GM03348 (cell line): ENCODE data around the gene HEBP2.
"Not testable (repeated sequence)": the region's sequence is repeated elsewhere in the genome, so short reads cannot be mapped to it uniquely, and the experiment has no call there.

ENCODE experiments used
- DNase-seq: peaks from one replicate; pipeline ENCODE4 v3.0.0; 2012; ENCODE audit warnings: low spot score

Gene HEBP2, protein sequence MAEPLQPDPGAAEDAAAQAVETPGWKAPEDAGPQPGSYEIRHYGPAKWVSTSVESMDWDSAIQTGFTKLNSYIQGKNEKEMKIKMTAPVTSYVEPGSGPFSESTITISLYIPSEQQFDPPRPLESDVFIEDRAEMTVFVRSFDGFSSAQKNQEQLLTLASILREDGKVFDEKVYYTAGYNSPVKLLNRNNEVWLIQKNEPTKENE

DNA sequence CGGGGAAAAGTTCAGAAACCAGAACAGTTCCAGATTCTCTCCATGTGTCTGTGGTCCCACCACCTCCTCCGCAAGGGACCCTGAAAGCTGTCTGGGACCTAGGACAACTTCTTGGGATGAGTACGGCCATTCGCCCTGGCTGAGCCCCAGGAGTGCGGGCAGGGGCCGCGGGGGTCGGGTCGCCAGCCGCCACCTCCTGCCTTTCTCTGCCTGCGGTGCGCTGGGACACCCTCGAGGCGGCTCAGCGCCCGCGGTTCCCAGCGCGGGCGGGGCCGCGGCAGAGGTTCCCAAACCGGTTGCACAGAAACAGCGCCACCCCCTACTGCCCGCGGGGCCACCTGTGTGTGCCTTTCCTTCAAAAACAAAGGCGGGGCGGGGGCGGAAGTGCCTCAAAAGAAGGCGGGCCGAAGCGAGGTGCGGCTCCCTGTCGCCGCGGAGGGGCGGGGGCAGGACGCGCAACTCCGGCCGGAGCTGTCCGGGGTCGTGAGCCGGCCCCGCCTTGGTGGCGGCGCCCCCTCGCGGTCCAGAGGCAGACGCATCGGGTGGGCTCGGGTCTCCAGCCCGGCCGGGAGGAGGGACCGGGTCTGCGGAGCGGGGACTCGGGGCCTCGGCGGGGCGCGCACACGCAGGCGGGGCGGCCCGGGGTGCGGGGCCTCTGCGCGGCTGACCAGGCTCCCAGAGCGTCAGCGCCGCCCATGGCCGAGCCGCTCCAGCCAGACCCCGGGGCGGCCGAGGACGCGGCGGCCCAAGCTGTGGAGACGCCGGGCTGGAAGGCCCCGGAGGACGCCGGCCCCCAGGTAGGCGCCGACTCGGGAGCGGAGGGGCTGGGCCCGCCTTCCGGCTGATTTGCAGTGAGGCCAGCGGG, at the start of gene HEBP2:
TSS of gene HEBP2 (plus strand) at position 423 of the 865 bp plus-strand sequence. CDS start at position 696, 273 bp downstream.
- peak; percentile 95 for DNase-seq

DNA sequence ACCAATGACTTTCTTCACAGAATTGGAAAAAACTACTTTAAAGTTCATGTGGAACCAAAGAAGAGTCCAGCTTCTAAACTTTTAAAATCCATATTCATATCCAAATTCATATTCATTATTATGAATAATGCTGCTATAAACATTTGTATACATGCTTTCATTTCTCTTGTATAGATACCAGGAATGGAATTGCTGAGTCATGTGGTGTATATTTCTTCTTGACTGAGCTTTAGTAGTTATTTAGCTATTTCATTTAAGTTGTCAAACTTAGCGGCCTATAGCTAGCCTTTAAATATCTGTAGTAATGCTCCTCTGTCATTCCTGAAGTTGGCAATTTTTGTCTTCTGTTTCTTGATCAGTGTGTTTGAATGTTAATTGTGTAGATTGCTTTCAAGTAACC, 46.1 kb upstream of the HEBP2 start:
- no peak for DNase-seq

DNA sequence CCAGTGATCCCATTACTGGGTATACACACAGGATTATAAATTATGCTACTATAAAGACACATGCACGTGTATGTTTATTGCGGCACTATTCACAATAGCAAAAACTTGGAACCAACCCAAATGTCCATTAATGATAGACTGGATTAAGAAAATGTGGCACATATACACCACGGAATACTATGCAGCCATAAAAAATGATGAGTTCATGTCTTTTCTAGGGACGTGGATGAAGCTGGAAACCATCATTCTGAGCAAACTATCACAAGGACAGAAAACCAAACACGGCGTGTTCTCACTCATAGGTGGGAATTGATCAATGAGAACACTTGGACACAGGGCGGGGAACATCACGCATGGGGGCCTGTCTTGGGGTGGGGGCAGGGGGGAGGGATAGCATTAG, 35.3 kb upstream of the HEBP2 start:
- DNase-seq: not testable (repeated sequence)

DNA sequence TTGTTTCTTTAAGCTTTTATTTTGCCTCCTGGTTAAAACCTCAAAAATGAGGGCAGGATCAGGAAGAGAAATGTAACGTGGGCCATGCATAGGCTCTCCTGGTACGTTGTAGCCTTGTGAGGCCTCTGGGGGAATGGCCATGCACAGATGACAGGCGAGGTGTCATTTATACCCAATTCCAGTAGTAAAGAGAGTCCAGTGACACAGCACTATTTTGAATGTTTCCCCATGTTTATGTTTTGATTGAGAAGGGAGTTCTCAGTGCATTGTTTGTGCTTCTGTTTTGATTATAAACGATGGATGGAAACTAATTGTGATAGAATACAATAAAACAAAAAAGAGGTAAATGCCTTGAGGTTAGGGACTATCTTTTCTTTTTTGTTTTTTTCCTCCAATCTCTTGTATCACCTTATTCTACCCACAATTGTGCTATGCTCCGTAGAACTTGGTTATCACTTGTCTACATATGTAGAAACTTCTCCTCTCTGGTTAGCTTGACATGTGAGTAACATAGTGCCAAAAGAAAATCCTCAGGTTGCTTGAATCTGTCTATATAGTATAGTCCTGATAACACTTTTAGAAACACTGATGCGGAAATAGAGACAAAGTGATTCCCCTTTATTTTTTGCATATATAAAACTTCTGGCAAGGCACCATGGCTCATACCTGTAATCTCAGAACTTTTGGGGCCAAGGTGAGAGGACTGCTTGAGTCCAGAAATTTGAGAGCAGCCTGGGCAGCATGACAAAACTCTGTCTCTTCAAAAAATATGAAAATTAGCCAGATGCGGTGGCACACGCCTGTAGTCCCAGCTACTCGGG, 33.2 kb upstream of the HEBP2 start:
- no peak for DNase-seq

DNA sequence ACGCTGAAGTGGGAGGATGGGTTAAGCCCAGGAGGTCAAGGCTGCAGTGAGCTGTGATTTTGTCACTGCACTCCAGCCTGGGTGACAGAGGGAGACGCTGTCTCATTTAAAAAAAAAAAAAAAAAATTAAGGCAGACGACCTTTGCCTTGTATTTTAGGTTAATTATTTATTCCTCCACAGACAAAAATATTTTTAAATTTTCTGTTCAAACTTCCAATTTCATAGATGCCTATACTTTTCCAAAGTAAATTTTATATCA, 32.6 kb upstream of the HEBP2 start:
- no peak for DNase-seq

DNA sequence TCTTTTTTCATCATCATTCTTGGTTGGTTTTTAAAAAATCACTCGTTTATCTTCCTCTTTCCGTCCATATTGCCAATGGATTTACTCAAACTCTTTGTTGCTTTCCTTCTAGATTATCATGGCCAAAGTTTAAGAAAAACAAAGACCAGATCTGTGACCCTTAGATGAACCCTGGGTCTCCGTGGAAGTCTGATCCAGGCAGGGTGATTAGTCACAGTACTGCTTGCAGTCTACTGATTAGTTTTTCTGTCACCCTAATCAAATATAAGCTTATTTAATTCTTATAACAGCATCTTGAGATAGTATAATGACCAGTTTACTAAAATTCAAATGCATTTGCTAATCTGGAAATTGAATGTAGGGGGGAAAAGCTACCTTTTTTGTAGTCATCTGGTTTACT, 32.3 kb upstream of the HEBP2 start:
- DNase-seq: no peak

DNA sequence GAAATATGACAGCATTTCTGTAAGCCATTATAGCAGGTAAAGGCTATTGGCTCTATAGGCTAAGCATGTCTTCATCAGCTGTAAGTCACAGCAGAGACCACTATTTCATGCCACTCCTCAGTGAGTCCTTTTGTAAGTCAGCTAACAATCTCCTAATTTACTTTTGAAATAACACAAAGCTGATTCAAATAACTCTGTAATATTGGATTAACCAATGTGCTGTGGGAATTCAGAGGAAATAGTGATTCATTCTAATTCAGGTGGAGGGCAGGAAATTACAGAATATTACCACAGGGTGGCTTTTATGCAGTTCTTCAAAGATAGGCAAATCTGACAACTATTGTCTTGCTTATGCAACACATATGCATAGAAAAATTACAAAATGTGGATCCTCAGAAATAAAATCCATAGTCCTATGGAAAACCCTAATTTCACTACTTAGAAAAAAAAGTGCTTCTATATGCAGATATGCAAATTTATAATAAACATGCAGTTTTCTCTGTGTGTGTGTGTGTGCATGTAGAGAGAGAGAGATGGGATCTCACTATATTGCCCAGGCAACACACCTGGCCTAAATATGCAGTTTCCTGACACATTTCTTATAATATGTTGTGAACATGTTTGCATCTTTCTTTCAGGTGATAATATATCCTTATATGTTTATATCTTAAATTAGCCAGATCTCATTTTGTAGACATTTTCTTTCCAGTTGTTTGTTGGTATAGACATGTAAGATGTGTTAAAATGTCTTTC, 31.1 kb upstream of the HEBP2 start:
- peak; percentile 5 for DNase-seq

DNA sequence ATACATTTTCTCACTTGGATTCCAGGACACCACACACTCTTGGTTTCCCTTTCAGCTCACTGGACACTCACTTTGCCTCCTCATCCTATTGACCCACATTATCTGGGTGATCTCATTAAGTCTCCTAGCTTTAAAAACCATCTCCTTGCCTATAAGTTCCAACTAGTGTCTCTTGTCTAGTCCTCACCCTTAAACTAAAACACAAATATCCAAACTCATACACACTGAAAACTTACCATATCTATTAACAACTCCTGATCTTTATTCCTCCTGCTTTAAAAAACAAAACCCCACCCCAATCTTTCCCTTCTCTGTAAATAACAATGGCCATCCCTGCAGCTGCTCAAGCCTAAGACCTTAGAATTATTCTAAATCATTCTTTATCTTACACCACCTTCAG, 29.8 kb upstream of the HEBP2 start:
- DNase-seq: no peak

DNA sequence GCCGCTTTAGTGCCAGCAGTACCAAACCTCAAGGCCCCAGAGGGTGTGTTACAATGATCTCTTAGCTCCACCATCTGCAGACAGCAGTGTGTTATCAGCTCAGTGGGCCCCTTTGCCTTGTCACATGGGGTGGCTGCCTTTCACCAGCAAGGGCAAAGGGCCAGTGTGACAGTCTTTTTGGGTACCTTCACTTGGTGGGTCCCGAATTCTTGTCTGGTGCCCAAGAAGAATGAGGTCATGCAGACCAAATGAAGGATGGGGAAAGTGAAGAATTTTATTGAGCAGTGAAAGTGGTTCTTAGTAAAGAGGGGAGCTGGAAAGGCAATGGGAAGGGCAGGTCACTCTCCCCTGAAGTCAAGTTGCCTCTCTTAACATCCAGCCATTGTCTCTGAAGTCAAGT, 29.2 kb upstream of the HEBP2 start:
- no peak for DNase-seq

DNA sequence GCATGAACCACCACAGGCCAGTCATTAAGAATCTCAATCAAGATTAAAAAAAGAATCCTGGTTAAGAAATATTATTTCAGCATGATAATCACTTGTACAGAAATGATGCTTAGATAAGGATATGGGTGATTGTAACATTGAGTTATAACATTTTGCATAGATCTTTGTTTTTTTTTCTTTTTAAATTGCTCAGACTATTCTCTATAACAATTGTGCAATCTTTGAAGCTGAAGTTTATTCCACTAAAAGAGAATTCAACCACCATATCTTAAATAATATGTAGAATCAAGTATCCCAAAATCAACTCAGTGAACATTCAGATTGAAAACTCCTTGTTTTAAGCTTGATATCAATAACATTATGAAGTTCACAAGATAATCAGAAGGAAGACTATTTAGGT, 27.0 kb upstream of the HEBP2 start:
- DNase-seq: no peak

DNA sequence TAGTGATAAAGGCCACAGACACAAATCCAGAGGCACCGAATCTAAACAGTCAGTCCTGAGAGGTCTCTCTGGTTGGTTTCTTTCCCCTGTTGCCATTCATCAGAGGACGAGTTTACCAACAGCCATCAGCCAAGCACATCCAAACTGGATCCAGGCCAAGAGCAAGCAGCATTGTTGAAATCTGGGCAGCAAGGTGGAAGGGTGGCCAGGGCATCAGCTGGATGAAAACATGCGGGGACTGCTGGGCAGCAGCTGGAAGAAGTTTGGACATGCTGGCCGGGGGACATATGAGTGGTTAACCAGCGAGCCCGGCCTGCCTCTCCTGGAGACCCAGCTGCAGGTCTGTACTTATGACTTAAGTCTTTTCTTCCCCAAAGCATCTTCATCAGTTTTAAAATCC, 26.2 kb upstream of the HEBP2 start, which contains the start of gene SMIM28:
TSS of gene SMIM28 (plus strand) at position 62 of the 400 bp plus-strand sequence. CDS start at position 230, 168 bp downstream.
- DNase-seq: no peak

DNA sequence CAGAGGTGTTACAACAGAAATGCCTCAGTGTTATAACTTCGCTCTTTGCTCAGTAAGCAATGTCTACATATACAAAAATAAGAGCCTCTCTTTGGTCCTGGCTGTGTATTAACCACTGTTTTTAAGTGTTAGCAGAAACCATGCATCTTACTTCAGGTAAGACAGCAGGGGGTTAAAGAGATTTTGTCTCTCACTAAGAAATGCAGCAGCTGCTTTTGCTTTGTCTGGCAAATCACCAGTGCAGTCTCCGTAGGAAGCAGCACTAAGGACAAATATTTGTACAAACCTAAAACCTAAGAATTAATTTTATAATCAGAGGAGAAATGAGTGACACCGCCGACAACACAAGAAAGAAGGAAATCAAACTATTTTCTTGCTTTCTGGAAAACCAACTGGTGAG, 25.6 kb upstream of the HEBP2 start:
- DNase-seq: no peak

DNA sequence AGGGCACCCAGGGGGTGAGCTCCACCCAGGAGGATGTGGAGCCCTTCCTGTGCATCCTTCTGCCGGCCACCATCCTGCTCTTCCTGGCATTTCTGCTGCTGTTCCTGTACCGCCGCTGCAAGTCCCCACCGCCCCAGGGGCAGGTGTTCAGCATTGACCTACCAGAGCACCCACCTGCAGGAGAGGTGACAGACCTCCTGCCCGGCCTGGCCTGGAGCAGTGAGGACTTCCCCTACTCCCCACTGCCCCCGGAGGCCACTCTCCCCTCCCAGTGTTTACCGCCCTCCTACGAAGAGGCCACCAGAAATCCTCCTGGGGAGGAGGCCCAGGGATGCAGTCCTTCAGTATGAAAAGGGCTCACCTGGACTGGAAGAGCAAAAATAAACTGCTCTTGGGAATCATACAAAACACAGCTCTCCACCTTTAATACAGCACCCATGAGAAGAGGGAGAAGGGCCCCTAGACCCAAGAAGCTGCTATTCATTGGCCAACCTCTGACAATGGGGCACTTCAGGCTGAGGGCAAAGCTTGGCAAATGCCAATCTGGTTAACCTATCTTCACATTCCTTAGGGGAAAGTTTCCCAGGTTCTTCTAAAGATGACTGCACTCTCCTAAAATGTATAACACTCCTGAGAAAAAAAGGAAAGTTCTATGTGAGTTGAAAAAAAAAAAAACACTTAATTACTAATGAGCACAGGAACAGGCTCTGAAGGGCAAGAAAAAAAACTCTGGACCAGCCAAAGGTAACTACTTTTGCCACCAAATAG, 21.3 kb upstream of the HEBP2 start:
- DNase-seq: no peak

DNA sequence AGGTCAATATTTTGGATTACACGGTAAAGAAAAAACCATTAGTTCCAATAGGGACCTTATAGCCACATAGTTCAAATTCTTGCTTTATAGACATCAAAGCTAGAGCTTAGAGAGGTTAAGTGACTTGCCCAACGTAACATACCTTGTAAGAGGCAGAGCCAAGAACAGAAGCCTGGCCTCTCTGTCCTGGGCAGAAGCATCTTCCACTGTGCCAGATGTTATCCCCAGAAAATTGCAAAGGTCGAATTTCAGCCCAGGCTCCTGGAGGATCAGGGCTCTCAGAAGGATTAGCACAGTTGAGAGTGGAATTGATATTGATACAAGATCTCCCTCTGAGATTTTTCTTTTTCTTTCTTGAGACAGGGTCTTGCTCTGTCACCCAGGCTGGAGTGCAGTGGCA, 20.2 kb upstream of the HEBP2 start:
- DNase-seq: no peak

DNA sequence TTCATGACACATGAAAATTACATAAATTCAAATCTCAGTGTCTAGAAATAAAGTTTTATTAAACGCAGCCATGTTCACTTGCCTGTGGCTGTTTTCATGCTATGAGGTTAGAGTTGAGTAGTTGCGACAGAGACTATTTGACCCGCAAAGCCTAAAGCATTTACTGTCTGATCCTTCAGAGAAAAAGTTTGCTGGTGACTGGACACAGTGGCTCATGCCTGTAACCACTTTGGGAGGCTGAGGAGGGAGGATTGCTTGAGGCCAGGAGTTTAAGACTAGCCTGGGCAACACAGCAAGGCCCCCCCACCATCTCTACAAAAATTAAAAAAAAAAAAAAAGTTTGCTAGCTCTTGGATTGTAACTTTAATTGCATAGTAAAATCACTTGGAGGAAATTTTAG, 17.1 kb upstream of the HEBP2 start:
- DNase-seq: no peak

DNA sequence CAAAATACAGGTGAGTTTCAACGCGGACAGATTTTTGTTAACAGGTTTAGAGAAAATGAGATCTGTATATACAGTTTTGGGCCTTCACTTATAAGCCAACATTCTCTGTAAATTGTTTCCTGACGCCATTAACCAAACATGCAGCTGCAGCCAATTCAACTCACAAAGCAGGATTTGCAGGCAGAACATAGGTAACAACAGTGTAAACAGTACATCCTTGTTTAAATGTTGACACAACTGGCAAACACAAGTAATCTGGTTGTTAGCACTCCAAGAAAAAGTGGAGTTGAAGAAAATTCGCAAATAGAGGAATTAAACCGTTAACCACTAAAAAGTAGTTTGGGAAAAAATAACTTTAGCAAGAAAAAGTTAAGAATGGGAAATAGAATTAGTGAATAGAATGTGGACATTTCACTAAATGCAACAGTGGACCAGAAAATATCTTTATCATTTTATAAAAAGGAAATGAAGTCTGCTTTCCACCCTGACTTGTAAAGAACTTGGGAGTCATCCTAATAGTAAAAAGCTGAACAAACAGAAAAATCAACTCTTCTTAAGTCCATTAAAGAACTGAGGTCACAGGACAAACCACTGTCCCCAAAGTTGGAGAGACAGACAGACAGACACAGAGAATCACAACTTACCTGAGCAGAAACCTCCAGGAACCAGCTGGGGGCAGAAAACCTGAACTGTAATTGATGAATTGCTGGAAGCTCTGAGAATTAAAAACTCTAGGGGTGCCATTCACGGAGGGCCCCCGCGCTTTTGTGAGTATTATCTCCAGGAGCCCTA, 16.2 kb upstream of the HEBP2 start:
- no peak for DNase-seq

DNA sequence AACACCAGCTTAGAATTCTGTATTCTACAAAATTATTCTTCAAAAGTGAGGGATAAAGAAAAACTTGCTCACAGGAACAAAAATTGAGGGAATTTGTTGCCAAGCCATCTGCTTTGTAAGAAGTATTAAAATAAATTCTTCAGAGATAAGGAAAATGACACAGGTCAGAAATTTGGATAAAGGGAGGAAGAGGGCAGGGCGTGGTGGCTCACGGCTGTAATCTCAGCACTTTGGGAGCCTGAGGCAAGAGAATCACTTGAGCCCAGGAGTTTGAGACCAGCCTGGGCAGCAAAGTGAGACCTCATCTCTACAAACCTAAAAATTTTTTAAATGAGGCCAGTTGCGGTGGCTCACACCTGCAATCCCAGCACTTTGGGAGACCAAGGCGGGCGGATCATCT, 14.5 kb upstream of the HEBP2 start:
- DNase-seq: no peak

DNA sequence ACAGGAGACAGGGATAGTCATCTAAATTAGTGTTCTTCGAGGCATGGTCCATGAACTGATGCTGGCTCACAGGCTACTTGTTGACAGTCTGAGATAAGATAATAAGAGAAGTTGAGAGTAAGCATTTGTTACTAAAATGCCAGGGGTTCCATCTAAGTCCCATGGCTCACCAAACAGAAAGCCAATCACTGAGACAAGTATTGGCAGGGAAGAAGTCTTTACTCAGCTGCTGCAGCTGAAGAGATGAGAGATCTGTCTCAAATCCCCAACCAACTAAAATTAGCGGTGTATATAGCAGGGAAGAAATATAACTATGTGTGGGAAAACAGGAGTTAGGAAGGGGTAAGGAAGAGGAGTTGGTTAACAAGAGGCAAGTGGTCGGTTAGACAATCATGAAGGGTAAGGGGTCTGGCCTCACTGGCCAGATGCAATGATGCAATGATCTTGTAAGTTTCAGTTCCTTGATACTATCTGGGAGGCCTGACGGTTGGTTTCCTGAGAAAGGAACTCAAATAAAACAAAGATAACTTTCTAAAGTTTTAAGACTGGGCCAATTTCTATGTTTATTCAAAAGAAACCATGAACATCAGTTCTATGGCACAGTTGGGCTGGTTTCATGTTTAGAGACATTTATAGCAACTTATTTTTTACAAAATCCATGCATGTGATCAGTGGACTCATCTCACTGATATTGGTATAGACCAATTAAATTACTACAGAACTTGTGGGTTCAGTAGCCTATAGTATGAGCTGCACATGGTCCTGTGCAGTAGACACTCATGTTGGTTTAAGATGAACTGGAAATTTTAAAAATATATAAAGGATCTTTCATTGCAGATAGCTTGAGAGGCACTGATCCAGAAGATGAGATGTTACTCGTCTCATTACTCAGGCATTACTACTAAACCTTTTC, 9.9 kb upstream of the HEBP2 start:
- no peak for DNase-seq

DNA sequence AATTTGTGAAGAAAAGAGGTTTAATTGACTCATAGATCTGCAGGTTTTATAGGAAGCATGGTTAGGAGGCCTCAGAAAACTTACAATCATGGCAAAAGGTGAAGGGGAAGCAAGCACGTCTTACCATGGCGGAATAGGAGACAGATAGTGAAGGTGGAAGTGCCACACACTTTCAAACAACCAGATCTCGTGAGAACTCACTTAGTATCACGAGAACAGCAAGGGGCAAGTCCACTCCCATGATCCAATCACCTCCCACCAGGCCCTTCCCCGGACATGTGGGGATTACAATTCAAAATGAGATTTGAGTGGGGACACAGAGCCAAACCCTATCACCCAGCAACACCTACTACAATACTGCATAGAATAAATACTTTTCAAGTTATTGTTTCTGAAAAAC, 7.3 kb upstream of the HEBP2 start:
- DNase-seq: no peak
